Activated CD8-positive, alpha-beta memory T cell treated with anti-CD3 and anti-CD28 coated beads for 24 hours (primary cell): ENCODE data around the gene C2CD3.

Source experiments
- DNase-seq: peaks from one replicate; pipeline ENCODE4 v3.0.0-alpha.2; 2020

The C2CD3 gene

DNA sequence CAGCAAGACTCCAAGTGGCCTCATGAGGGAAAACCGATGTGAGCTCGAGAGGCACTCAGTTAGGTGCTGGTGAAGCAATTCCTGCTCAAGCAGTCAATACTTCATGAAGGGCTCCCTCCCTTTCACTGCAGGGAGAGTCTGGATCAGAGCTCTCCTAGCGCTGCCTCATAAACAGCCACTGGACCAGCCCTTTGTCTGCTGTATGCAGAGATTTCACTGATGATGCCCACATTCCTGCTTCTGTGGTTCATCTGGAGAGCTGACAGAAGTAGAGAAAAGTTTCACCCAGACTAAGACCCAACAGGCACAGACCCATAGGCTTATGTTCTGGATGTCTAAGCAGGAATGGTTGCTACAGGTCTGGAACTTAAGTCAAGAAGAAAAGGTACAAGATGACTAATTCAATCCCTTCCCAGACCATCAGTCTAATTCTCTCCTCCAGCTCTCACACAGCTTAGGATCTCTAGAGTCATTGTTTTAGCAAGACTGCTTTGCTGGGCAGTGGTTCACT, 192.2 kb downstream of the C2CD3 start:
- DNase-seq, result no peak

DNA sequence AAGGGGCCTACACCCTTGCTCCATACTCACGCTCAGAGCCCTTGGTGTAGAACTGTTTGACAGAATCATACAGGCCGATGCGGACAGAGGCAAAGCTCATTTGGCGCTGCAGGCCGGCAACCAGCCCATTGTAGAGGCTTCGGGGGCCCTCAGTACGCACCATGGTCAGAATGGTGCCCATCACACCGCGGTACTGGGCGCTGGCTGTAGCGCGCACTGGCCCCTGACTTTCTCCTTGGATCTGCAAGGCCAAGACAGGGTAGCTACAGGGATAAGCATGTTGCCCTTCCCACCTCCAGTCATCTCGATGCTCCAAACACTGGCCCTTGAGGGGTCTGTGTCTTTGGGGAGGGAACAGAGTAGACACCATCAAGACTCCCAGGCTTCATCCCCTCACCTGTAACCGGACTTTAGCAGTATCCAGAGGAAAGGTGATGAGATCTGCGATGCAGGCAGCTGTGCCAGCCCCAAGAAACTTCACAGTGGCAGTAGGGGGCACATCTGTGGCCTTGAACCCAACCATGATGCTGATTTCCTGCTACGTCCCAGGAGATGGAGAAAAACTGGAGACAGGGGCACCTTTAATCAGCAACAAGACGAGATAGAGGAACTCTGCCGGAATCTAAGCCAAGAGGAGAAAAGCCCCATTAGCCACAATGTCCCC, 192.8 kb downstream of the C2CD3 start:
- DNase-seq, result peak; percentile 55

DNA sequence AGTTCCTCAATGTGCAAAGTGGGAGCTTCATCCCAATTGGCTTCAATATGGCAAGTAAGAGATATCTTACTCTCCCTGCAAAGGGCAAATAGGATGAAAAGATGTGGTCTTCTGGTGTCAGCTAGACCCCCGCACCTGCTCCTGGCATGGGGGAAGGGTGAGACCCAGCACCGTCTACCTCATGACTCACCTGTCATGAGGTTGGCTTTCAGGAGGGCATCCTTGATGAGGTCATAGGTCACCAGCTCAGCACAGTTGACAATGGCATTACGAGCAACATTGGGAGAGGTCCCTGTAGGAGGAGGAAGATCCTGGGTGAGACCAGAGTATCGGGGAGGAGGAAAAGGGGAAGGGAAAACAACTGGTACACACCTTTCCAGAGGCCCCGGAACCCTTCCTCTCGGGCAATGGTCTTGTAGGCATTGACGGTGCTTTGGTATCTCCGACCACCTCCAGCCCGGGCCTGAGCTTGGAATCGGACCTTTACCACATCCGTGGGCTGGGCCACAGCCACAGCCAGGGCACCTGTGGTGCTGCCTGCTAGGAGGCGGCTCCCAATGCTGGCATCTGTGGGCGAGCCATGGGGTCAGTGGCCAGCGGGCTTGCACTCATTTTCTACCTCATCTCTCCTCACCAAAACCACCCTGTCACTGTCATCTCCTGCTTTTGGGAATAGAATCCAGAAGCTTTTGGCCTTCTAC, 194.2 kb downstream of the C2CD3 start:
- DNase-seq, result peak; percentile 58

- DNase-seq, result peak; percentile 59
Observed at GRCh38 chr11:73975479-73975757, 195.4 kb downstream of the C2CD3 start.

DNA sequence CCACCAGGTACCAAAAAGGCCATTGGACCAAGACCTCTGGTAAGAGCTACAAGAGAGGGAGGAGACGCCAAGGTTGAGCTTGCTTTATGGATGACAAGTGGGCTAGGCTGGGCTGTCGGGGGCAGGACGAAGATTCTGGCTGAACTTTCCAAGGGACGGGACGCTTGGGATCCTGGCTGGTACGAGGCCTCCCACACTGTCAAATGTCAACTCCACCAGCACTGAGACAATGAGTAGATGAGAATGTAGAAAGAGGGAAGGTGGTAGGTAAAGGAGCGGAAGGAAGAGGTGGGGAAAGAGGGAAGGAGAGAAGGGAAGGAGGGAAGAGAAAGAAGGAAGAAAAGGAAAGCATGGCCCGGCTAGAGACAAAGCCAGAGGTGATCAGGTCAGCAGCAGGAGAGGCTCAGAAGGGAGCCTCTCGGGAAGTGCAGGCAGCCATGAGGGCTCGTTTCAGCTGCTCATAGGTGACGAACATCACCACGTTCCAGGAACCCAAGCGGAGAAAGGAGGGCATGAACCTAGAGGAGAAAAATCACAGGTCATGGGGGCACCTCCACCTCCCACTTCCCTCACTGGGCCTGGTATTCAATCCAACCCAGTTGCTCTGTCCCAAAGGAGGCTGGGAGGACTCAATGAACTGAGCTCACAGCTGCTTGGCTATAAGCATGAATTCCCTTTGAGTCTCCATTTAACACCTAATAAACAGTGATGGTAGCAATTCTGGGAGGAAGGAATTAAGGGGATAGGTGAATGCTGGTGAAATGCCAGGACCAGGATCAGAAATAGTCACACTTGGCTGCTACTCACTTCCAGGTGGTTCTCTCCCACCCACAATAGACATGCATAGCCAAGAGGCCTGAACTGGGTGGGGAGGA, 196.0 kb downstream of the C2CD3 start:
- peak; percentile 55 for DNase-seq

GRCh38 chr11:73972620-73973449, 198.0 kb downstream of the C2CD3 start:
- DNase-seq, result peak; percentile 66

DNA sequence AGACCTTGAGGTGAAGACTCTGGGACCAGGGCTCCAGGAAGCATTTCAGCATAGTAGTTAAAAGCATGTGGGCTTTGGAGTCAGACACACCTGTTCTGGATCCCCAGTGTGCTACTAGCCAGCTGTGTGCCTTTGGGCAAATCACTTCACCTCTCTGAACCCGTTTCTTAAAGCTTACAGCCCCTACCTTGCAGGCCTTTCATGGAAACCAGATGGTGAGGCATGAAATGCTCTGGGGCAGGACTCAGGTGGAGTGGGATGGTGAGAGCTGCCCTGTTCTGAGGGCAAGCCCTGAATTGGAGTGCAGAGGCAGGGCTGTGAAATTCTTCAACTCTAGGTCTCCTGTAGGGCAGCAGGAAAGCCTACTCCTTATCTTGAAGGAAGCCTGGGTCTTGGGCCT, 198.6 kb downstream of the C2CD3 start:
- DNase-seq, result peak; percentile 67

- DNase-seq, result no peak
Observed at GRCh38 chr11:73971175-73971719, 199.6 kb downstream of the C2CD3 start.

- DNase-seq, result no peak
Observed at GRCh38 chr11:73969991-73970800, 200.6 kb downstream of the C2CD3 start.

DNA sequence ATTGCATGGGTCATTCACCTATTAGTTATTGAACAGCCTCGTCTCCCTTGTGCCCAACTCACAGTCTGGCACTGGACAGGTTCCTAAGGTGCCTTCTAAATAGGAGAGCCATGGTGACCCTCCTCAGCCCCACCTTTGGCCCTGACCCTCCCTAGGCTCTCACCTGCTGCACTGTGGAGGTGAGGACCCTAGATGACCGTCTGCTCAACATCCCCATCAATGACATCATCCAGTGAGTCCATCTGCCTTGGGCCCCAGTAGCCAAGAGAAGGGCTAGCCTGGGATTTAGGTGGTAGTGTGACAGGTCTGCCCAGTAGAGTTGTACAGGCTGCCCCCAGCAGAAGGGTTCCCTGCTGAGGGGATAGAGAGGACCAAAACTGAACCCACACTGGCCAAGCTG, 201.7 kb downstream of the C2CD3 start:
- no peak for DNase-seq

DNA sequence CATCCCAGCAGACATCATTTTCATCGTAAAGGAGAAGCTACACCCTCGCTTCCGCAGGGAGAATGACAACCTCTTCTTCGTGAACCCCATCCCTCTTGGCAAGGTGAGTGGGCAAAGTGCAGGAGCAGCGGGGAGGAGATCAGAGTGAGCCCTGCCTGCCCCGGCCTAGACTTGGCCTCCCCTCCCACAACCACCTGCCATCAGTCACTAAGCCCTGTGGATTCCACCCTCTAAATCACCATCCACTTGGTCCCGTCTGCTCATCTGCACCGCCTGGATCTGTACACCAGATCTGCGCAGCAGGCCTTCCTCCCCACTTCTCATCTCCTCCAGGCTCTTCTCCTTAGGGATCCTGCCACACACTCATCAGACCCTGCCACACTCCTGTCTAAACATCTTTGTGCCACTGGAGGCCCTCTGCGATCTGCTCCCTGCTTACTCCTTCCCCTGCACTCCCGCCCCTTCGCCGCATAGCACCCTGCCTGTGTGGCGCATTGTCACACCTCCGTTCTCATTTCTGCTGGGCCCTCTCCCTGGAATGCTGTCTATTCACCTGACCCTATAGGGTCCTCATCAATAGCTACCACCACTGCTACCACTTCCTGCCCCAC, 202.3 kb downstream of the C2CD3 start:
- no peak for DNase-seq

DNA sequence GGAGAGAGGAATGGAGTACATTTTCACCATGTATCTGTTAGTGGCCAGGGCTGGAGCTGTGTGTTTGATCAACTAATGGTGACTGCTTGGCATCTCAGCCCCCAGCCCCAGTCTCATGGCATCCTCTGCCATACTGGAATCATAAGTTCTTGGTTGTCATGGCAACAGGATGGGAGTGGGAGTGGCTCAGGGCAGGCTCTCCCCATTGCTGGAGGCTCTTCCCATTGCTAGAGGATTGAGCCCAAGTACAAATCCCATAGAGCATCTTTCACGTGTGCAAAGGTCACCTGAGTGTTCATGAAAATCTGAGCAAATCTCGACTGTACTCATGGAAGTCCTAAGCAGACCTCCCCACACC, 205.1 kb downstream of the C2CD3 start:
- no peak for DNase-seq

GRCh38 chr11:73965076-73965763, 205.6 kb downstream of the C2CD3 start:
- DNase-seq, result no peak

DNA sequence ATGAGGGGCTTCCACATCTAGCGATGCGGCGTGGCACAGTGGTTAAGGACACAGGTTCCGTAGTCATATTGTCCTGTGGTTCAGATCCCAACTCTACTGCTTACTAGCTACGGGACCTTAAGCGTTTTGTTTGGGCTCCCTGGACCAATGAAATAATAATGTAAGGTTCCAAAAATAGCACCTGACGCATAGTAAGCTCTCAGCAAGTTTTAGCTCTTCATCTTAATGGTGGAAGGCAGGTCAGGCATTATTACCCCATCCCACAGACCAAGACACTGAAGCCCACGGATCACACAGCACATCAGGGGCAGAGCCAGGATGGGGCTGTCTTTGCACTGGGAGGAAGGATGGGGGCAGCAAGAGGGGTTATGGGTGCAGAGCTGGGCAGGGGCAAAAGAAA, 206.9 kb downstream of the C2CD3 start:
- no peak for DNase-seq
